SU-DHL-6 (cell line): ENCODE data around the gene DPM1.

ENCODE experiments used
- CTCF ChIP-seq: fragments of 200-600 bp; sonication (generic); IDR thresholded peaks from one replicate; pipeline ENCODE4 v1.5.1; 2017; ENCODE audit warnings: antibody characterized with exemption, mild to moderate bottlenecking, low read length, moderate library complexity; ENCODE audit not compliant: insufficient read depth, poor library complexity, severe bottlenecking
- EZH2phosphoT487 ChIP-seq: fragments of 200-600 bp; sonication (generic), shearing (Covaris generic); conservative IDR thresholded peaks from 2 replicates; pipeline ENCODE4 v1.6.1; 2018; ENCODE audit warnings: mild to moderate bottlenecking, antibody characterized with exemption, low read length, moderate library complexity, mixed read lengths

- no peak for TF ChIP-seq CTCF
- no peak for TF ChIP-seq EZH2phosphoT487
Observed at GRCh38 chr20:50968289-50968688, 10.0 kb upstream of the DPM1 start.
